SU-DHL-6 (cell line): ENCODE data around the gene GAL3ST3.
"Not testable (repeated sequence)": the region's sequence is repeated elsewhere in the genome, so short reads cannot be mapped to it uniquely, and the experiment has no call there.

Experiments used
- H2AFZ ChIP-seq: fragments of 200-600 bp; sonication (generic); 2 replicates; pipeline ENCODE4 v1.6.1; 2014; ENCODE audit warnings: low read depth, mild to moderate bottlenecking, moderate library complexity, mixed read lengths, antibody characterized with exemption, low read length; ENCODE audit not compliant: severe bottlenecking
- H3F3A ChIP-seq: fragments of 200-600 bp; shearing (Covaris generic); 2 replicates; pipeline ENCODE4 v1.6.0; 2016; ENCODE audit warnings: antibody characterized with exemption, mild to moderate bottlenecking; ENCODE audit not compliant: insufficient read depth
- H3K27ac ChIP-seq: fragments of 200-600 bp; sonication (generic); 2 replicates; pipeline ENCODE4 v1.5.1; 2016; ENCODE audit warnings: low read depth, mild to moderate bottlenecking, low read length, moderate library complexity, mixed read lengths
- H3K27me3 ChIP-seq: fragments of 200-600 bp; sonication (generic), shearing (Covaris generic); 2 replicates; pipeline ENCODE4 v1.6.0; 2014; ENCODE audit warnings: mild to moderate bottlenecking, low read length
- H3K36me3 ChIP-seq: fragments of 200-600 bp; sonication (generic); 2 replicates; pipeline ENCODE4 v1.6.1; 2014; ENCODE audit warnings: mild to moderate bottlenecking, low read length, mixed read lengths
- H3K4me2 ChIP-seq: fragments of 300-600, 200-600 bp; shearing (Covaris generic), sonication (generic); 2 replicates; pipeline ENCODE4 v1.6.0; 2014; ENCODE audit warnings: low read length, low read depth, mild to moderate bottlenecking; ENCODE audit not compliant: poor library complexity, severe bottlenecking
- H3K4me3 ChIP-seq: fragments of 200-600 bp; sonication (generic); 2 replicates; pipeline ENCODE4 v1.5.1; 2014; ENCODE audit warnings: antibody characterized with exemption, low read length, mild to moderate bottlenecking, mixed read lengths; ENCODE audit not compliant: insufficient read depth, poor library complexity, severe bottlenecking
- H3K79me2 ChIP-seq: fragments of 200-600 bp; sonication (generic); 2 replicates; pipeline ENCODE4 v1.6.1; 2014; ENCODE audit warnings: mild to moderate bottlenecking, low read length, moderate library complexity; ENCODE audit not compliant: insufficient read depth
- H3K9ac ChIP-seq: fragments of 200-600 bp; sonication (generic); 2 replicates; pipeline ENCODE4 v1.7.0; 2014; ENCODE audit warnings: mild to moderate bottlenecking, low read length
- H3K9me2 ChIP-seq: fragments of 200-600 bp; sonication (generic); replicated peaks from 2 replicates; pipeline ENCODE4 v1.6.1; 2014; ENCODE audit warnings: low read length; ENCODE audit not compliant: insufficient read depth
- H3K9me3 ChIP-seq: fragments of 200-600 bp; sonication (generic); 2 replicates; pipeline ENCODE4 v1.6.1; 2014; ENCODE audit warnings: low read length, mixed read lengths; ENCODE audit not compliant: insufficient read depth
- H4K20me1 ChIP-seq: fragments of 200-600 bp; sonication (generic); 2 replicates; pipeline ENCODE4 v1.6.1; 2014; ENCODE audit warnings: low read depth, mild to moderate bottlenecking, antibody characterized with exemption, low read length, moderate library complexity, mixed read lengths
- CTCF ChIP-seq: fragments of 200-600 bp; sonication (generic); IDR thresholded peaks from one replicate; pipeline ENCODE4 v1.5.1; 2017; ENCODE audit warnings: antibody characterized with exemption, mild to moderate bottlenecking, low read length, moderate library complexity; ENCODE audit not compliant: insufficient read depth, poor library complexity, severe bottlenecking
- EZH2phosphoT487 ChIP-seq: fragments of 200-600 bp; sonication (generic), shearing (Covaris generic); conservative IDR thresholded peaks from 2 replicates; pipeline ENCODE4 v1.6.1; 2018; ENCODE audit warnings: mild to moderate bottlenecking, antibody characterized with exemption, low read length, moderate library complexity, mixed read lengths

GAL3ST3 gene

GRCh38 chr11:66048547-66049323, at the start of gene GAL3ST3:
Gene GAL3ST3 (minus strand): TSS chr11:66049161. CDS start chr11:66045415, 3,746 bp downstream.
- no peak within 1 kb of the TSS for H2AFZ ChIP-seq

GRCh38 chr11:66092125-66092524, 43.2 kb upstream of the GAL3ST3 start:
- H3K4me2 ChIP-seq, H3K27me3 ChIP-seq, H2AFZ ChIP-seq, H4K20me1 ChIP-seq, H3K27ac ChIP-seq, H3K4me3 ChIP-seq, H3K9me2 ChIP-seq, H3K79me2 ChIP-seq, H3K9ac ChIP-seq, H3K36me3 ChIP-seq, H3K9me3 ChIP-seq, H3F3A ChIP-seq: not testable (repeated sequence)

More at GRCh38 chr11:66048547-66049323, at the start of gene GAL3ST3:
- H3K9ac ChIP-seq: no peak within 1 kb of the TSS
- no peaks in the 10 kb centered on the region for H4K20me1 ChIP-seq
- no peaks in the 10 kb centered on the region for H3K9me2 ChIP-seq
- no peak within 1 kb of the TSS for H3K4me3 ChIP-seq
- H3K27ac ChIP-seq: no peak within 1 kb of the TSS
- H3K79me2 ChIP-seq: peaks cover 15% of the 10 kb centered on the region
- TF ChIP-seq EZH2phosphoT487: no peak
- no peak for TF ChIP-seq CTCF
- H3K36me3 ChIP-seq: no peaks in the 10 kb centered on the region
- no peak within 1 kb of the TSS for H3K4me2 ChIP-seq
- no peaks in the 10 kb centered on the region for H3K27me3 ChIP-seq
- H3F3A ChIP-seq: no peaks in the 10 kb centered on the region
- no peaks in the 10 kb centered on the region for H3K9me3 ChIP-seq

- no peaks in the 10 kb centered on the region; the same call in 1 of the 2 replicates for H3F3A ChIP-seq
- no peaks in the 10 kb centered on the region for H3K9me2 ChIP-seq
- no peaks in the 10 kb centered on the region for H3K36me3 ChIP-seq
- H3K9ac ChIP-seq: no peak overlapping the region
- no peaks in the 10 kb centered on the region for H4K20me1 ChIP-seq
- H3K27me3 ChIP-seq: no peaks in the 10 kb centered on the region
- no peak overlapping the region for H3K4me2 ChIP-seq
- H3K4me3 ChIP-seq: no peak overlapping the region
- H3K9me3 ChIP-seq: no peaks in the 10 kb centered on the region
- H2AFZ ChIP-seq: no peak overlapping the region
- TF ChIP-seq CTCF: no peak
- TF ChIP-seq EZH2phosphoT487: no peak
- no peak overlapping the region for H3K27ac ChIP-seq
- H3K79me2 ChIP-seq: no peaks in the 10 kb centered on the region; the same call in 1 of the 2 replicates
These were observed 41.3 kb upstream of the GAL3ST3 start for GRCh38 chr11:66090288-66090687.

GRCh38 chr11:66089067-66089466, 40.1 kb upstream of the GAL3ST3 start:
- Histone ChIP-seq H3K9me2 (no peaks in the 10 kb centered on the region), H3K36me3 (no peaks in the 10 kb centered on the region), H3K27ac (no peak overlapping the region), H3F3A (no peaks in the 10 kb centered on the region; the same call in 1 of the 2 replicates), H3K4me2 (no peak overlapping the region), H4K20me1 (no peaks in the 10 kb centered on the region), H3K9me3 (no peaks in the 10 kb centered on the region), H3K27me3 (no peaks in the 10 kb centered on the region), H3K9ac (no peak overlapping the region), H2AFZ (no peak overlapping the region), H3K79me2 (no peaks in the 10 kb centered on the region; the same call in 1 of the 2 replicates), H3K4me3 (no peak overlapping the region)
- TF ChIP-seq EZH2phosphoT487 (no peak), CTCF (no peak)
